NCI-H1092 (cell line): ENCODE measurements around the gene KRTAP29-1.
"Not testable (repeated sequence)": the region's sequence is repeated elsewhere in the genome, so short reads cannot be mapped to it uniquely, and the experiment has no call there.

Experiments used
- DNase-seq: peaks from one replicate; lab custom pipeline; 2025; lab: John Stamatoyannopoulos, UW

Gene KRTAP29-1

DNA sequence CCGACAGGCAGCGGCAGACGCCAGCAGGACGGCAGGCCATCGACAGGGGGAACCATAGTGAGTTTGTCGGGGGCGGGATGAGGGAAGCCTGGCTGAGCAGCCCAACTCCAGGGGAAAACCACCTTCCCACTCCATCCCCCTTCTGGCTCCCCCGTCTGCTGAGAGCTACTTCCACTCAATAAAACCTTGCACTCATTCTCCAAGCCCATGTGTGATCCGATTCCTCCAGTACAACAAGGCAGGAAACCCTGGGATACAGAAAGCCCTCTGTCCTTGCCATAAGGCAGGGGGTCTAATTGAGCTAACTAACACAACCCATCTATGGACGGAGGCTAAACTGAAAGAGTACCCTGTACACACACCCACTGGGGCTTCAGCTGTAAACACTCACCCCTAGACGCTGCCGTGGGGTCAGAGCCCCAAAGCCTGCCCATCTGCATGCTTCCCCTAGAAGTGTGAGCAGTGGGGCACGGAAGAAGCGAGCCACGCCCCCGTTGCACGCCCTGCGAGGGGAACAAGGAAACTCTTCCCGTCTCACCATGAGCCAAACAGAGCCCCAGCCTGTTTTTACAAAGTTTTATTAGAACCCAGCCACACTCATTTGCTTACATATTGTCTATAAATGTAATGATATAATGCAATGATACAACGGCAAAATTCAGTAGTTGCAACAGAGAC, 4.1 kb downstream of the KRTAP29-1 start:
- DNase-seq = no peak

DNA sequence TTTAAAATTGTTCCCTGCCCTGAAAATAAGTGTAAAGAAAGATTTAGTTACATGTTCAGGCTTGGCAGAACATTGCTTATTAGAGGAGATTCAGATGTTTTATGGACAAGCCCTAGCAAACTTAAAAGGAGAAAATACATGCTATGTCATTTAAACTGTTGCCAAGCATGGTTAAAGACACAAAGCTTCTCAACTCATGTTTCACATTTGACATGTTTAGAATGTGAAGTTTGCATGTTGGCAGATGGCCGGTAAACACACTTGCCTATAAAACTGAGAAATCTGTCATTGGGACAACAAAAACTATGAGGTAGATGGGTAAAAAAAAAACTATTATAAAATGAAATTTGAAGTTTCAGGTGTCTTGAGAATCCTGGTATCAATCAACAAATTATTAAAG, 5.8 kb downstream of the KRTAP29-1 start:
- no peak for DNase-seq

DNA sequence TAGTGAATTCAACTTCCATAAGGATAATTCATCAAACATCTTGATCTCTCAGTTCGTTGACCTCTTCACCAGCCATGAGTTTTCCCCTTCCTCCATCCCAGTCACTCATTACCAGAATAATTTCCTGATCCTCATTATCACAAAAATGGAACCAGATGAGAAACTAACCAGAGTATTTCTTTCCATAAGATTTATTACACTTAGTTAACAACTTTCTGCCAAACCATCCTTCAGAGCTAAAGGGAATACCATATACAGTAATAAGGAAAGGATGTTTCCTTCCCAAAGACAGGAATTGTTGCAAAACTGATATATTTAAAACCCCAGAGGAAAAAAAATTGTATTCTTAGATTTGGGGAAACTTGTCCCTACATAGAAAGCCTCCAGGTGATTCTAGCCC, 8.6 kb downstream of the KRTAP29-1 start:
- no peak for DNase-seq

DNA sequence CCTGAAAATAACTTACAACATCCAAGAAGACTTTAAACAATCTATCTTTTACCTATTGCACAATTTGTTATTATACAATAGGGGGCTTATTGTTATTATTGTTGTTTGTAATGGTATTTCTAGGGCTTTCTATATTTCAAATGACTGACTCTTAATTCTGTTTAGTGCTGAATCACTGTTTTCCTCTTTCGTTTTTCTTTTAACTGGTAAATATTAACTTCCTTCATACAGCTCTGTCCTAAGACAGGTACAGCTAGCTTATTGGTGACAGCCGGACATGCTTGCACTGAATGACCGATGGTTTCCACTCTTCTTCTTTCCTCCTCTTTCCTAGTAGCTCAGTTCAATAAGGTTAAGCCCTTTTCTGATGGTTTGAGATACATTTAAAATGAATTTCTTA, 15.6 kb downstream of the KRTAP29-1 start:
- no peak for DNase-seq

DNA sequence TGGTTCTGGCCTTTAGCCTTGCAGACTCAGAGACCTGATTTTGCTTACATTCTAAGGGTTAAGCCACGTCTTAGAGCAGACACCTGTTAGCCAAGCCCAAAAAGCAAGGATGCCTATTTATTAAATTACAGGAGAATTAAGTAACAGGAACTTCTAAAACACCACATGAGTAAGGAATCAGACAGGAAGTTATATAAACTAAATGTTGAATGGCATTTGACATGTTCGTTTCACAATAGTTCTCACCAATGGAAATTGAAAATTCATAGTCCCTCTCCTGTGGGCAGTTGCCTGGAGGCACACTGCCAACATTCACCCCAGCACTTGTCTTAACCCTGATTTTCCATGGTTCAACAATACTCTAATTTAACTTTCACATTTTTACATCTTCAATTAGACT, 18.1 kb downstream of the KRTAP29-1 start:
- DNase-seq = no peak

DNA sequence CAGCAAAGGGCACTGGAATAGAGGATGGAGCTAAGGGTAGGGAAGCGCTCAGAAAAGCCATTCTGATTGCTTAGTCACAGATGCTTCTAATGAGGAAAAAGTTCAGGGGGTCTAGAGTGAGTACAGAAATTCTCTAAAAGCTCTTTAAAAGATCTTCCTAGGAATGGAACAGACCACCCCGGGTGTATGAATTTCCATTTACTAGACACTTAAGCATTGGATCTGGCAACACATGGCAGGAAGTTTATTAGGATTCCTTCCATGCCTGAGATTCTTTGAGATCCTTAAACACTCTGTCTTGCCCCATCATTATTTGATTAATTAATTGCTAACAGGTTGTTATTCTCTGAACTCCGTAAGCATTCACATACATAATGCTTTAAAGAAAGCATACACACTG, 18.6 kb downstream of the KRTAP29-1 start:
- no peak for DNase-seq

DNA sequence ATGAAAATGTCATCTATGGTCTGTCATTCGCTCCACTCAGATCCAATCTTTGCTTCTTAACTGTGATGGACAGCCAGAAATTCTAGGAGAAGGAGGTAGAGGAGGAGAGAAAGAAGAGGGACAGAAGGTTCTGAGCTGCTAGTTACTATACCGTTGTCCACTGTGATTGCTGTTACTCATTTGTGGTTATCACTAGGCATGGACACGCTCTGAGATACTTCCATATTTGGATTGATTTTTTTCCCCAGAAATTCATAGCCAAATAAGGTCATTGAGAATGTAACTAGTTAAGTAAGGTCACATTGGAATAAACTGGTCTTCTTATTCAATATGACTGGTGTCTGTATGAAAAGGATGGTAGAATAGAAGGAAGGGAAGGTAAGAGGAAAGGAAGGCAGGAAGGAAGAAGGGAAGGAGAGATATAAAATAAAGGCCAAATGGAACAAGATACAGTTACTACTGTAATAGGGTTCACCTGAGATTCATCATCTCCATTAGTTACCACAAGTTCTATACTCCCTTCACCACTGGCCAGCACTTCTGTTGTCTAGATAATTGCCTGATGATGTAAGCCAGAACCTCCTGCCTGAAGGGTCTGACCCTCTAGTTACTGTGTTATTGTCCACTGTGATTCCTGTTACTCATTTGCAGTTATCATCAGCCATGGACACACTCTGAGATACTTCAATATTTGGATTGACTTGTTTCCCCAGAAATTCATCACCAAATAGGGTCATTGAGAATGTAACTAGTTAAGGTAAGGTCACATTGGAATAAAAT, 24.3 kb downstream of the KRTAP29-1 start:
- no peak for DNase-seq

DNA sequence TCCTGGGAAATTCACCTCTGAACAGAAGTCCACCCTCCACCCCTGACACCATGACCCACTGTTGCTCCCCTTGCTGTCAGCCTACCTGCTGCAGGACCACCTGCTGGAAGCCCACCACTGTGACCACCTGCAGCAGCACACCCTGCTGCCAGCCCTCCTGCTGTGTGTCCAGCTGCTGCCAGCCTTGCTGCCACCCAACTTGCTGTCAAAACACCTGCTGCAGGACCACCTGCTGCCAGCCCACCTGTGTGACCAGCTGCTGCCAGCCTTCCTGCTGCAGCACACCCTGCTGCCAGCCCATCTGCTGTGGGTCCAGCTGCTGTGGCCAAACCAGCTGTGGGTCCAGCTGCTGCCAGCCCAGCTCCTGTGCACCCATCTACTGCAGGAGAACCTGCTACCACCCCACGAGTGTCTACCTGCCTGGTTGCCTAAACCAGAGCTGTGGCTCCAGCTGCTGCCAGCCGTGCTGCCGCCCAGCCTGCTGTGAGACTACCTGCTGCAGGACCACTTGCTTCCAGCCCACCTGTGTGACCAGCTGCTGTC, 26.9 kb downstream of the KRTAP29-1 start, which contains the start of gene KRTAP9-7:
KRTAP9-7 (plus strand) TSS at position 51 of the 543 bp plus-strand sequence; CDS start at position 51, 0 bp downstream.
- not testable (repeated sequence) for DNase-seq

DNA sequence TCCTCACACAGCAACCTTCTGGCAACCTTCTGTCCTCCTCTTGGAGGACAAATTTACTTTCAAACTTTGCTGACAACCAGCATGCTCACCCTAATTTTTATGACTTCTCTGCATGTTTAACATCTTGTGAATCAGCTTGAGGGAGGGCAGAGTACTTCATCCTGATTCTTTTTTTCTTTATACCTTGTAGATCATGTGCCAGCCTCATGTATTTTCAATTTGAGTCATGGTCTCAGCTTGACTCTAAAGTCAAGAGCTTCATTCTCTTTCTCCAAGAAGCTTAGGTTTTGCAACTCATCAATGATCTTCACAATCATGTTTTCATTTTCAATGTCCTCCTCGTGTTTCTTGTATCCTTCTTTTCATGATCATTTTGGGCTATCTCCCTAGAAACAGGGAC, 30.8 kb downstream of the KRTAP29-1 start:
- DNase-seq = no peak

DNA sequence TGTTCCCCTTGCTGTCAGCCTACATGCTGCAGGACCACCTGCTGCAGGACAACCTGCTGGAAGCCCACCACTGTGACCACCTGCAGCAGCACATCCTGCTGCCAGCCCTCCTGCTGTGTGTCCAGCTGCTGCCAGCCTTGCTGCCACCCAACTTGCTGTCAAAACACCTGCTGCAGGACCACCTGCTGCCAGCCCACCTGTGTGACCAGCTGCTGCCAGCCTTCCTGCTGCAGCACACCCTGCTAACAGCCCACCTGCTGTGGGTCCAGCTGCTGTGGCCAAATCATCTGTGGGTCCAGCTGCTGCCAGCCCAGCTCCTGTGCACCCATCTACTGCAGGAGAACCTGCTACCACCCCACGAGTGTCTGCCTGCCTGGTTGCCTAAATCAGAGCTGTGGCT, 31.3 kb downstream of the KRTAP29-1 start:
- DNase-seq = not testable (repeated sequence)

DNA sequence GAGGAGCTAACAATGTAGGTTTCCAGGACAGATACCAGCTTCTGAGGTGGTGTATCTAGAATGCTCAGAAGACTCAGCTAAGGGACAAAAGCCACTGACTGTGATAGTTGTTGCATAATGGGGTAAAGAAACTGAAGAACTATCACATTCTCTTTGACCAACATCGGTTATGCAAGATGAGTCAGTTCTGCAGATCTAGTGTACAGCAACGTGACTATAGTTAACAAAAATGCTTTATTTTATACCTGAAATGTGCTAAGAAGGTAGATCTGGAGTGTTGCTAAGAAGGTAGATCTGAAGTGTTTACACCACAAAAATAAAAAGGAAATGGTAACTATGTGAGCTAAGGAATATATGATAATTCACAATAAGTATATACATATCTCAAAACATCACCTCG, 34.9 kb downstream of the KRTAP29-1 start:
- DNase-seq = no peak

DNA sequence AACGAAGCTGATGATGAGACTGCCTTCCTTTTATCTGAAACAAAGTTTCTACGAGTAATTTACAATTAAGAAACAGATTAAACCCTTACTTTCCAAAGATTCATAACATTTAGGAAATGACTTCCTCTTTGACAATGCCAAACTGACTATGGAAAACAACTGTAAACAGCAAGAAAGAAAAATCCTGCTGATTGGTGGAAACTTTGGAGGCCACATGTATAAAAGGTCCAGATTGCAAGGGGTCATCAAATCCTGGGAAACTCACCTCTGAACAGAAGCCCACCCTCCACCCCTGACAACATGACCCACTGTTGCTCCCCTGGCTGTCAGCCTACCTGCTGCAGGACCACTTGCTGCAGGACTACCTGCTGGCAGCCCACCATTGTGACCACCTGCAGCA, 37.6 kb downstream of the KRTAP29-1 start, which contains the start of gene KRTAP9-6:
KRTAP9-6 (plus strand) TSS at position 301 of the 400 bp plus-strand sequence; CDS start at position 301, 0 bp downstream.
- DNase-seq = no peak

DNA sequence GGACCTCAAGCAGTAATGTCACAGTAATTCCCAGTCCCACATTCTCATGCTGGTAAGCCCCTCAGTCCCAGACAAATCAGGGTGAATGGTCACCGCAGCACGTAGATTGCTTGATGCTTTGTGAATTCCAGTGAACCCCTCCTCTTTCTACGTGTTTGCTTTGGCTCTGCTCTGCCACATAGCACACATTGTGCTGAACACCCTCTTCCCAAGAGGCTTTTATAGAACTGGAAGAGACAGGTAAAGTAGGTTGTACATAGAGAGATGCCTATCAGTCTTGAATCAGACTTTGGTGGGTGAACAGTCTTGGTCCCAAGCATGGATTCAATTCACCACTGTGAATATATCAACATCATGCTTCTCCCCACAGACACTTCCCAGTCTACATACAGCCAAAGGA, 38.1 kb downstream of the KRTAP29-1 start:
- DNase-seq = no peak

DNA sequence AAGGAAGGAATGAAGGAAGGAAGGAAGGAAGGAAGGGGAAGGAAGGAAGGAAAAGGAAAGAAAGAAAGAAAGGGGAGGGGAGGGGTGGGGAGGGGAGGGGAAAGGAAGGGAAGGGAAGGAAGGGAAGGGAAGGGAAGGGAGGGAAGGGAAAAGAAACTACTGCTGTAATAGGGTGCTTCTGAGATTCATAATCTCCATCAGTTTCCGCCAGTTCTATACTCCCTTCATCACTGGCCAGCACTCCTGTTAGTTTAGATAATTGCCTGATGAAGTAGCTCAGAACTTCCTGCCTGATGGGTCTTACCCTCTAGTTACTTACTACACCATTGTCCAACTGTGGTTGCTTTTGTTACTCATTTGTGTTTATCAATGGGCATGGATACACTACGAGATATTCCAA, 39.4 kb downstream of the KRTAP29-1 start:
- no peak for DNase-seq

DNA sequence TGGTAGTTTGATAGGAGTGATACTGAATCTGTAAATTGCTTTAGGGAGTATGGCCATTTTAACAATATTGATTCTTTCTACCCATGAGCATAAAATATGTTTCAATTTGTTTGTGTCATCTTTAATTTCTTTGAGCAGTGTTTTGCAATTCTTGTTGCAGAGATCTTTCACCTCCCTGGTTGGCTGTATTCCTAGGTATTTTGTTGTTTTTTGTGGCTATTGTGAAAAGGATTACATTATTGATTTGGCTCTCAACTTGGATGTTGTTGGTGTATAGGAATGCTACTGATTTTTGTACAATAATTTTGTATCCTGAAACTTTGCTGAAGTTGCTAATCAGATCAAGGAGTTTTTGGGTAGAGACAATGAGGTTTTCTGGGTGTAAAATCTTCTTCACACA, 44.2 kb downstream of the KRTAP29-1 start:
- DNase-seq = no peak

DNA sequence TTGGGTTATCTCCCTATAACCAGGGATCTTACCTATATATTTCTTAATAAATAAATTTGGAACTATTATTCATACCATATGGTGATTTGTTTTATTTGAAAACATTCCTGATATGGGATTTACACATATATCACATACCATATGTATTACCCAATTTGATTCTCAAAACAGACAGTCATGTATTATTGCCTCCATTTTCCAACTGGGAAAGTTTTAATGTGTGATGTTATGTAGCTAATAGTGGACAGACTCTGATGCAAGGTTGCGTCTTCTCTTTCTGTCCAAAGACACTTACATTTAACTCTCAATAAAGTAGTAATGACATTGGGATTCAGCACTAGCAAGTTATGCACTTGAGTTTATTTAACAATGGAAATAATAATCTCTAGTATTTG, 46.4 kb downstream of the KRTAP29-1 start:
- no peak for DNase-seq

DNA sequence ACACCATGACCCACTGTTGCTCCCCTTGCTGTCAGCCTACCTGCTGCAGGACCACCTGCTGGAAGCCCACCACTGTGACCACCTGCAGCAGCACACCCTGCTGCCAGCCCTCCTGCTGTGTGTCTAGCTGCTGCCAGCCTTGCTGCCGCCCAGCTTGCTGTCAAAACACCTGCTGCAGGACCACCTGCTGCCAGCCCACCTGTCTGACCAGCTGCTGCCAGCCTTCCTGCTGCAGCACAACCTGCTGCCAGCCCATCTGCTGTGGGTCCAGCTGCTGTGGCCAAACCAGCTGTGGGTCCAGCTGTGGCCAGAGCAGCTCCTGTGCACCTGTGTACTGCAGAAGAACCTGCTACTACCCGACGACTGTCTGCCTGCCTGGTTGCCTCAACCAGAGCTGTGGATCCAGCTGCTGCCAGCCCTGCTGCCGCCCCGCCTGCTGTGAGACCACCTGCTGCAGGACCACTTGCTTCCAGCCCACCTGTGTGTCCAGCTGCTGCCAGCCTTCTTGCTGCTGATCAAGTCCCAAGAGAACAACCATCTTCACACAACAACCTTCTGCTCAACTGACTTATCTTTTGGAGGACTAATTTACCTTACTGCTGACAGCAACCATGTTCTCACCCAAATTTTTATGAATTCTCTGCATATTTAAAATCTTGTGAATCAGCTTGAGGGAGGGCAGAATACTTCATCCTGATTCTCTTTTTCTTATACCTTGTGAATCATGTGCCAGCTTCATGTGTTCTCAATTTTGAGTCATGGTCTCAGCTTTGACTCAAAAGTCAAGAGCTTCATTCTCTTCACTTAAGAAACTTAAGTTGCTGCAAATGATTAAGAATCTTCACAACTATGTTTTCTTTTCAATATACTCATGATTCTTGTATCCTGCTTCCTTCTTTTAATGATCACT, 47.0 kb downstream of the KRTAP29-1 start, which contains the start of gene KRTAP9-9:
KRTAP9-9 (plus strand) TSS at position 4 of the 910 bp plus-strand sequence.
- not testable (repeated sequence) for DNase-seq

DNA sequence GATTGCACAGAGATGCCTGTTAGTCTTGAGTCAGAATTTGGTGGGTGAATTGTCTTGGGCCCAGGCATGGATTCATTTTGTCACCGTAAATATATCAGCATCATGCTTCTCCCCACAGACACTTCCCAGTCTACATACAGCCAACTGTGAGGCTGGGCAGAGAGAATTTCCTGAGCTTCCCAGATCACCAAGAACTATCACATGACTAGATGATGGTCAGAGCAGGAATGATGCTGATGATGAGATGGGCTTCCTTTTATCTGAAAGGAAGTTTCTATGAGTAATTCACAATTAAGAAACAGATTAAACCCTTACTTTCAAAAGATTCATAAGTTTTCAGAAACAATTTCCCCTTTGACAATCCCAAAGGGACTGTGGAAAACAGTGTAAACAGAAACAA, 47.8 kb downstream of the KRTAP29-1 start:
- no peak for DNase-seq
